ENCODE measurements around the gene FAM118A. TPM values are rescaled to one million over a fixed set of nuclear protein-coding genes. Genes with fewer than 3 reads are reported as not detected.

FAM118A gene
- total and polyA plus RNA-seq, 2 experiments from 2014 or later = 11.9 to 20.3 TPM

DNA sequence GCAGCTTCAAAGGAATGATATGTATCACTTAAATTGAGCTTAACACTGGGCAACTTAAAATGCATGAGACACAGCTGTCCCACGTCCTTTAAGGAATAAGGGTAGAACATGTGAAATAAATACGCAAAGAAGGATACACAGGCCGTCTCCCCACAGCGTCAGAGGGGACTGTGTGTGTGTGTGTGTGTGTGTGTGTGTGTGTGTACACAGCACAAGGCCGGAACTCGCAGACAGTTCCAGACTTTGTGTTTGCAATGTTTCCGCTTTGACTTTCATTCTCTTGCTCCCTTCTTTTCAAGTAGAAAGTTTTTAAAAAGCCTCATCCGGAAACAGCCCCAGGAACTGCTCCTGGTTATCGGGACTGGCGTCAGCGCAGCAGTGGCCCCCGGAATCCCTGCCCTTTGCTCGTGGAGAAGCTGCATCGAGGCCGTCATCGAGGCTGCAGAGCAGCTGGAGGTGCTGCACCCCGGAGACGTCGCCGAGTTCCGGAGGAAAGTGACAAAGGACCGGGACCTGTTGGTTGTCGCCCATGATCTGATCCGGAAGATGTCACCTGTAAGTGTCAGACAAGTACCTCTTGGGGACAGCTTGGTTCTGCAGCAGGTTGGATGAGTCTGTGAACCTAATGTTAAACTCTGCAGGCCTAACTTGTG lies 13.3 kb downstream of the FAM118A start:
- Histone ChIP-seq H2AFZ (no peak overlapping the region), H3K36me3 (ENCODE audit: insufficient read depth) (no peaks in the 10 kb centered on the region; the same call in 1 of the 2 replicates), H3K27ac (ENCODE audit: low read depth) (no peak overlapping the region), H3K4me3 (no peak overlapping the region), H3K79me2 (replicated peaks; ENCODE audit: insufficient read depth) (peaks cover 50% of the 10 kb centered on the region), H3K4me1 (ENCODE audit: insufficient read depth) (peaks cover 12% of the 10 kb centered on the region; the same call in 1 of the 2 replicates), H4K20me1 (replicated peaks; ENCODE audit: insufficient read depth) (peaks cover 21% of the 10 kb centered on the region), H3K9me2 (ENCODE audit: insufficient read depth) (no peaks in the 10 kb centered on the region), H3K4me2 (no peak overlapping the region), H3K27me3 (ENCODE audit: insufficient read depth) (no peaks in the 10 kb centered on the region), H3F3A (replicated peaks; ENCODE audit: low read depth) (no peaks in the 10 kb centered on the region)
- Mint-ChIP-seq H3K4me1 (peaks cover 18% of the 10 kb centered on the region), H3K27me3 (ENCODE audit: insufficient read depth, low read depth, poor library complexity) (peaks cover 2% of the 10 kb centered on the region), H3K36me3 (ENCODE audit: low read depth) (peaks cover 40% of the 10 kb centered on the region), H3K4me3 (no peak overlapping the region), H3K27ac (no peak overlapping the region), H3K9me3 (no peaks in the 10 kb centered on the region)
- TF ChIP-seq ZNF331 (CRISPR knock-in tag; IDR thresholded peaks at IDR 0.05; ENCODE audit: low read depth) (no peak), STAT1 (IDR thresholded peaks at IDR 0.05; ENCODE audit: unreplicated experiment) (no peak), POLR2AphosphoS5 (IDR thresholded peaks at IDR 0.05; ENCODE audit: low read depth) (no peak), NANOG (IDR thresholded peaks at IDR 0.05; ENCODE audit: borderline replicate concordance) (no peak), EZH2phosphoT487 (IDR thresholded peaks at IDR 0.05; ENCODE audit: unreplicated experiment) (no peak), EZH2 (IDR thresholded peaks at IDR 0.05; ENCODE audit: low read depth, unreplicated experiment) (no peak), JUNB (IDR thresholded peaks at IDR 0.05; ENCODE audit: unreplicated experiment) (no peak), ETS1 (IDR thresholded peaks at IDR 0.05) (no peak), CREB1 (CRISPR knock-in tag; IDR thresholded peaks at IDR 0.05; ENCODE audit: low read depth) (no peak), ZNF114 (CRISPR knock-in tag; IDR thresholded peaks at IDR 0.05) (no peak)
- TF ChIP-seq, protein P1, sequence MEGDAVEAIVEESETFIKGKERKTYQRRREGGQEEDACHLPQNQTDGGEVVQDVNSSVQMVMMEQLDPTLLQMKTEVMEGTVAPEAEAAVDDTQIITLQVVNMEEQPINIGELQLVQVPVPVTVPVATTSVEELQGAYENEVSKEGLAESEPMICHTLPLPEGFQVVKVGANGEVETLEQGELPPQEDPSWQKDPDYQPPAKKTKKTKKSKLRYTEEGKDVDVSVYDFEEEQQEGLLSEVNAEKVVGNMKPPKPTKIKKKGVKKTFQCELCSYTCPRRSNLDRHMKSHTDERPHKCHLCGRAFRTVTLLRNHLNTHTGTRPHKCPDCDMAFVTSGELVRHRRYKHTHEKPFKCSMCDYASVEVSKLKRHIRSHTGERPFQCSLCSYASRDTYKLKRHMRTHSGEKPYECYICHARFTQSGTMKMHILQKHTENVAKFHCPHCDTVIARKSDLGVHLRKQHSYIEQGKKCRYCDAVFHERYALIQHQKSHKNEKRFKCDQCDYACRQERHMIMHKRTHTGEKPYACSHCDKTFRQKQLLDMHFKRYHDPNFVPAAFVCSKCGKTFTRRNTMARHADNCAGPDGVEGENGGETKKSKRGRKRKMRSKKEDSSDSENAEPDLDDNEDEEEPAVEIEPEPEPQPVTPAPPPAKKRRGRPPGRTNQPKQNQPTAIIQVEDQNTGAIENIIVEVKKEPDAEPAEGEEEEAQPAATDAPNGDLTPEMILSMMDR (conservative IDR thresholded peaks at IDR 0.05; ENCODE audit: low read depth in 2 of 2) = no peak
- TF ChIP-seq, protein P2, sequence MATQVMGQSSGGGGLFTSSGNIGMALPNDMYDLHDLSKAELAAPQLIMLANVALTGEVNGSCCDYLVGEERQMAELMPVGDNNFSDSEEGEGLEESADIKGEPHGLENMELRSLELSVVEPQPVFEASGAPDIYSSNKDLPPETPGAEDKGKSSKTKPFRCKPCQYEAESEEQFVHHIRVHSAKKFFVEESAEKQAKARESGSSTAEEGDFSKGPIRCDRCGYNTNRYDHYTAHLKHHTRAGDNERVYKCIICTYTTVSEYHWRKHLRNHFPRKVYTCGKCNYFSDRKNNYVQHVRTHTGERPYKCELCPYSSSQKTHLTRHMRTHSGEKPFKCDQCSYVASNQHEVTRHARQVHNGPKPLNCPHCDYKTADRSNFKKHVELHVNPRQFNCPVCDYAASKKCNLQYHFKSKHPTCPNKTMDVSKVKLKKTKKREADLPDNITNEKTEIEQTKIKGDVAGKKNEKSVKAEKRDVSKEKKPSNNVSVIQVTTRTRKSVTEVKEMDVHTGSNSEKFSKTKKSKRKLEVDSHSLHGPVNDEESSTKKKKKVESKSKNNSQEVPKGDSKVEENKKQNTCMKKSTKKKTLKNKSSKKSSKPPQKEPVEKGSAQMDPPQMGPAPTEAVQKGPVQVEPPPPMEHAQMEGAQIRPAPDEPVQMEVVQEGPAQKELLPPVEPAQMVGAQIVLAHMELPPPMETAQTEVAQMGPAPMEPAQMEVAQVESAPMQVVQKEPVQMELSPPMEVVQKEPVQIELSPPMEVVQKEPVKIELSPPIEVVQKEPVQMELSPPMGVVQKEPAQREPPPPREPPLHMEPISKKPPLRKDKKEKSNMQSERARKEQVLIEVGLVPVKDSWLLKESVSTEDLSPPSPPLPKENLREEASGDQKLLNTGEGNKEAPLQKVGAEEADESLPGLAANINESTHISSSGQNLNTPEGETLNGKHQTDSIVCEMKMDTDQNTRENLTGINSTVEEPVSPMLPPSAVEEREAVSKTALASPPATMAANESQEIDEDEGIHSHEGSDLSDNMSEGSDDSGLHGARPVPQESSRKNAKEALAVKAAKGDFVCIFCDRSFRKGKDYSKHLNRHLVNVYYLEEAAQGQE (IDR thresholded peaks at IDR 0.05; ENCODE audit: unreplicated experiment) = no peak
- TF ChIP-seq, protein P3, sequence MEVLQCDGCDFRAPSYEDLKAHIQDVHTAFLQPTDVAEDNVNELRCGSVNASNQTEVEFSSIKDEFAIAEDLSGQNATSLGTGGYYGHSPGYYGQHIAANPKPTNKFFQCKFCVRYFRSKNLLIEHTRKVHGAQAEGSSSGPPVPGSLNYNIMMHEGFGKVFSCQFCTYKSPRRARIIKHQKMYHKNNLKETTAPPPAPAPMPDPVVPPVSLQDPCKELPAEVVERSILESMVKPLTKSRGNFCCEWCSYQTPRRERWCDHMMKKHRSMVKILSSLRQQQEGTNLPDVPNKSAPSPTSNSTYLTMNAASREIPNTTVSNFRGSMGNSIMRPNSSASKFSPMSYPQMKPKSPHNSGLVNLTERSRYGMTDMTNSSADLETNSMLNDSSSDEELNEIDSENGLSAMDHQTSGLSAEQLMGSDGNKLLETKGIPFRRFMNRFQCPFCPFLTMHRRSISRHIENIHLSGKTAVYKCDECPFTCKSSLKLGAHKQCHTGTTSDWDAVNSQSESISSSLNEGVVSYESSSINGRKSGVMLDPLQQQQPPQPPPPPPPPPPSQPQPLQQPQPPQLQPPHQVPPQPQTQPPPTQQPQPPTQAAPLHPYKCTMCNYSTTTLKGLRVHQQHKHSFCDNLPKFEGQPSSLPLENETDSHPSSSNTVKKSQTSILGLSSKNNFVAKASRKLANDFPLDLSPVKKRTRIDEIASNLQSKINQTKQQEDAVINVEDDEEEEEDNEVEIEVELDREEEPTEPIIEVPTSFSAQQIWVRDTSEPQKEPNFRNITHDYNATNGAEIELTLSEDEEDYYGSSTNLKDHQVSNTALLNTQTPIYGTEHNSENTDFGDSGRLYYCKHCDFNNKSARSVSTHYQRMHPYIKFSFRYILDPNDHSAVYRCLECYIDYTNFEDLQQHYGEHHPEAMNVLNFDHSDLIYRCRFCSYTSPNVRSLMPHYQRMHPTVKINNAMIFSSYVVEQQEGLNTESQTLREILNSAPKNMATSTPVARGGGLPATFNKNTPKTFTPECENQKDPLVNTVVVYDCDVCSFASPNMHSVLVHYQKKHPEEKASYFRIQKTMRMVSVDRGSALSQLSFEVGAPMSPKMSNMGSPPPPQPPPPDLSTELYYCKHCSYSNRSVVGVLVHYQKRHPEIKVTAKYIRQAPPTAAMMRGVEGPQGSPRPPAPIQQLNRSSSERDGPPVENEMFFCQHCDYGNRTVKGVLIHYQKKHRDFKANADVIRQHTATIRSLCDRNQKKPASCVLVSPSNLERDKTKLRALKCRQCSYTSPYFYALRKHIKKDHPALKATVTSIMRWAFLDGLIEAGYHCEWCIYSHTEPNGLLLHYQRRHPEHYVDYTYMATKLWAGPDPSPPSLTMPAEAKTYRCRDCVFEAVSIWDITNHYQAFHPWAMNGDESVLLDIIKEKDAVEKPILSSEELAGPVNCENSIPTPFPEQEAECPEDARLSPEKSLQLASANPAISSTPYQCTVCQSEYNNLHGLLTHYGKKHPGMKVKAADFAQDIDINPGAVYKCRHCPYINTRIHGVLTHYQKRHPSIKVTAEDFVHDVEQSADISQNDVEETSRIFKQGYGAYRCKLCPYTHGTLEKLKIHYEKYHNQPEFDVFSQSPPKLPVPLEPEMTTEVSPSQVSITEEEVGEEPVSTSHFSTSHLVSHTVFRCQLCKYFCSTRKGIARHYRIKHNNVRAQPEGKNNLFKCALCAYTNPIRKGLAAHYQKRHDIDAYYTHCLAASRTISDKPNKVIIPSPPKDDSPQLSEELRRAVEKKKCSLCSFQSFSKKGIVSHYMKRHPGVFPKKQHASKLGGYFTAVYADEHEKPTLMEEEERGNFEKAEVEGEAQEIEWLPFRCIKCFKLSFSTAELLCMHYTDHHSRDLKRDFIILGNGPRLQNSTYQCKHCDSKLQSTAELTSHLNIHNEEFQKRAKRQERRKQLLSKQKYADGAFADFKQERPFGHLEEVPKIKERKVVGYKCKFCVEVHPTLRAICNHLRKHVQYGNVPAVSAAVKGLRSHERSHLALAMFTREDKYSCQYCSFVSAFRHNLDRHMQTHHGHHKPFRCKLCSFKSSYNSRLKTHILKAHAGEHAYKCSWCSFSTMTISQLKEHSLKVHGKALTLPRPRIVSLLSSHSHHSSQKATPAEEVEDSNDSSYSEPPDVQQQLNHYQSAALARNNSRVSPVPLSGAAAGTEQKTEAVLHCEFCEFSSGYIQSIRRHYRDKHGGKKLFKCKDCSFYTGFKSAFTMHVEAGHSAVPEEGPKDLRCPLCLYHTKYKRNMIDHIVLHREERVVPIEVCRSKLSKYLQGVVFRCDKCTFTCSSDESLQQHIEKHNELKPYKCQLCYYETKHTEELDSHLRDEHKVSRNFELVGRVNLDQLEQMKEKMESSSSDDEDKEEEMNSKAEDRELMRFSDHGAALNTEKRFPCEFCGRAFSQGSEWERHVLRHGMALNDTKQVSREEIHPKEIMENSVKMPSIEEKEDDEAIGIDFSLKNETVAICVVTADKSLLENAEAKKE (CRISPR knock-in tag; IDR thresholded peaks at IDR 0.05) = no peak
- ATAC-seq (no peak), DNase-seq (ENCODE audit: low spot score) (no peak)
